WTC11 (cell line): Measurements from ENCODE around the gene MED12. TPM values are rescaled to one million over a fixed set of nuclear protein-coding genes. Genes with fewer than 3 reads are reported as not detected.

Source experiments
- ATAC-seq: fragments of 200-7000 bp; cut with Tn5 transposase; 2 replicates; pipeline ENCODE4 v1.10.0; 2021; ENCODE audit warnings: mild to moderate bottlenecking, moderate library complexity
- CTCF ChIA-PET: fragments of 300-600 bp; sonication (Branson Sonifier 250); formaldehyde crosslinking; loops from one replicate; lab custom pipeline; 2021; ENCODE audit warnings: antibody characterized with exemption; lab: Charles Lee
- POLR2A ChIA-PET: fragments of 350-600 bp; sonication (Branson Sonifier 250); formaldehyde crosslinking; loops from one replicate; lab custom pipeline; 2021; ENCODE audit warnings: antibody characterized with exemption; lab: Charles Lee
- DNase-seq: peaks from one replicate; pipeline ENCODE4 v3.0.0; 2021; ENCODE audit warnings: low spot score
- H3K27ac Mint-ChIP-seq: 2 replicates; pipeline ENCODE4 v1.8.0; 2021; ENCODE audit warnings: mixed read lengths
- H3K27me3 Mint-ChIP-seq: 2 replicates; pipeline ENCODE4 v1.8.0; 2021; ENCODE audit warnings: low read depth, mild to moderate bottlenecking, moderate library complexity, mixed read lengths
- H3K36me3 Mint-ChIP-seq: 2 replicates; pipeline ENCODE4 v1.8.0; 2021; ENCODE audit warnings: mixed read lengths
- H3K4me1 Mint-ChIP-seq: 2 replicates; pipeline ENCODE4 v1.8.0; 2022; ENCODE audit warnings: mixed read lengths
- H3K4me3 Mint-ChIP-seq: 2 replicates; pipeline ENCODE4 v1.8.0; 2021; ENCODE audit warnings: mild to moderate bottlenecking, moderate library complexity, mixed read lengths
- H3K9me3 Mint-ChIP-seq: 2 replicates; pipeline ENCODE4 v1.8.0; 2021; ENCODE audit warnings: mixed read lengths
- CREM ChIP-seq: sonication (generic); formaldehyde crosslinking; IDR thresholded peaks from 2 replicates; pipeline ENCODE4 v1.8.1; 2022; ENCODE audit warnings: mild to moderate bottlenecking, missing genetic modification reagents, moderate library complexity
- ERG ChIP-seq: fragments of 250-450 bp; sonication (Bioruptor Pico); IDR thresholded peaks from 2 replicates; pipeline ENCODE4 v1.8.0; 2021; ENCODE audit warnings: mild to moderate bottlenecking
- ETV6 ChIP-seq: sonication (generic); formaldehyde crosslinking; IDR thresholded peaks from 2 replicates; pipeline ENCODE4 v1.8.1; 2022; ENCODE audit warnings: mild to moderate bottlenecking, missing genetic modification reagents
- FOXK1 ChIP-seq: sonication (generic); formaldehyde crosslinking; IDR thresholded peaks from 2 replicates; pipeline ENCODE4 v1.8.0; 2022; ENCODE audit warnings: mild to moderate bottlenecking, moderate library complexity, missing genetic modification reagents
- IRF2 ChIP-seq: sonication (generic); formaldehyde crosslinking; IDR thresholded peaks from 2 replicates; pipeline ENCODE4 v1.8.0; 2022; ENCODE audit warnings: low read depth, missing genetic modification reagents, borderline replicate concordance
- MXD4 ChIP-seq: fragments of 250-450 bp; sonication (Bioruptor Pico); IDR thresholded peaks from 2 replicates; pipeline ENCODE4 v1.8.0; 2021; ENCODE audit warnings: mild to moderate bottlenecking, moderate library complexity, borderline replicate concordance
- MYBL2 ChIP-seq: sonication (generic); formaldehyde crosslinking; IDR thresholded peaks from 2 replicates; pipeline ENCODE4 v1.8.1; 2023; ENCODE audit warnings: mild to moderate bottlenecking, moderate library complexity, missing genetic modification reagents
- NR2C2 ChIP-seq: sonication (generic); formaldehyde crosslinking; IDR thresholded peaks from 2 replicates; pipeline ENCODE4 v1.8.0; 2022; ENCODE audit warnings: mild to moderate bottlenecking, missing genetic modification reagents
- NR3C1 ChIP-seq: sonication (generic); formaldehyde crosslinking; conservative IDR thresholded peaks from 2 replicates; pipeline ENCODE4 v1.8.1; 2023; ENCODE audit warnings: low read depth, mild to moderate bottlenecking, missing genetic modification reagents
- USF1 ChIP-seq: sonication (generic); formaldehyde crosslinking; IDR thresholded peaks from 2 replicates; pipeline ENCODE4 v1.8.0; 2022; ENCODE audit warnings: mild to moderate bottlenecking, missing genetic modification reagents
- ZNF532 ChIP-seq: fragments of 250-450 bp; sonication (Bioruptor Pico); IDR thresholded peaks from 2 replicates; pipeline ENCODE4 v1.9.0; 2021; ENCODE audit warnings: mild to moderate bottlenecking, borderline replicate concordance
- total RNA-seq: library from RNA; stranded (reverse); gene quantifications from 3 replicates; pipeline ENCODE4 v1.2.3, GENCODE V29; 2021

The MED12 gene
- total RNA-seq, 1 experiment from 2014 or later = 35.6 TPM

- TF ChIP-seq MYBL2 (CRISPR knock-in tag) = no peak
- TF ChIP-seq IRF2 (CRISPR knock-in tag) = no peak
Observed at GRCh38 chrX:71184803-71185495, 66.6 kb downstream of the MED12 start (continued).

GRCh38 chrX:71191248-71191647 is 72.9 kb downstream of the MED12 start:
- ATAC-seq (peak; percentile 58), DNase-seq (no peak)
- no peaks in the 10 kb centered on the region for H3K36me3 Mint-ChIP-seq
- H3K9me3 Mint-ChIP-seq = 0 out of 2 replicates have a peak, but pooled peaks cover 6% of the 10 kb centered on the region
- TF ChIP-seq ERG (no peak), ZNF532 (CRISPR knock-in tag) (no peak), CREM (no peak), ETV6 (CRISPR knock-in tag) (no peak), NR2C2 (no peak), MXD4 (CRISPR knock-in tag) (no peak), NR3C1 (CRISPR knock-in tag) (no peak), FOXK1 (no peak), USF1 (CRISPR knock-in tag) (no peak)
- H3K27me3 Mint-ChIP-seq = no peaks in the 10 kb centered on the region
- CTCF ChIA-PET = no interaction called here
- POLR2A ChIA-PET = no interaction called here
- H3K4me3 Mint-ChIP-seq = no peak overlapping the region
- peak overlapping the region; percentile 86 for H3K27ac Mint-ChIP-seq
- H3K4me1 Mint-ChIP-seq = peaks cover 18% of the 10 kb centered on the region

Other genes with a start within 250 kb of the MED12 start
- 0.18 to 0.31 TPM (median 0.23 TPM) in 3 replicates for gene TEX11, start 209.9 kb upstream of the MED12 start, total RNA-seq
- 131 to 164 TPM (median 134 TPM) in 3 replicates for gene SLC7A3, start 187.5 kb upstream of the MED12 start, total RNA-seq
- 69.4 to 79.6 TPM (median 74.2 TPM) in 3 replicates for gene SNX12, start 50.3 kb upstream of the MED12 start, total RNA-seq
- 35.3 to 48.3 TPM (median 37.0 TPM) in 3 replicates for gene FOXO4, start 22.7 kb upstream of the MED12 start, total RNA-seq
- not detected in 3 replicates for gene CXorf65, start 11.9 kb upstream of the MED12 start, total RNA-seq
- gene IL2RG, start 7.0 kb upstream of the MED12 start, total RNA-seq = 0.37 to 1.2 TPM (median 0.94 TPM) in 3 replicates
- gene NLGN3, start 26.2 kb downstream of the MED12 start, total RNA-seq = 10.6 to 11.7 TPM (median 10.8 TPM) in 3 replicates
- gene GJB1, start 104.6 kb downstream of the MED12 start, total RNA-seq = 0.14 to 0.21 TPM (median 0.17 TPM) in 3 replicates
- 77.5 to 91.2 TPM (median 87.4 TPM) in 3 replicates for gene ZMYM3, start 135.5 kb downstream of the MED12 start, total RNA-seq
- 665 to 706 TPM (median 674 TPM) in 3 replicates for gene NONO, start 165.0 kb downstream of the MED12 start, total RNA-seq
- 5.8 to 6.8 TPM (median 6.1 TPM) in 3 replicates for gene ITGB1BP2, start 183.2 kb downstream of the MED12 start, total RNA-seq
- gene TAF1, start 247.8 kb downstream of the MED12 start, total RNA-seq = 31.2 to 35.5 TPM (median 35.0 TPM) in 3 replicates